Breast epithelium (tissue), 4 donors: ENCODE measurements around the gene PON3. TPM values are rescaled to one million over a fixed set of nuclear protein-coding genes. Genes with fewer than 3 reads are reported as not detected.

ENCODE experiments used
- DNase-seq, 2 donors: peaks; one replicate each; pipeline ENCODE4 v3.0.0-alpha.2; 2019; ENCODE audit warnings: low spot score in 2 of 2
- H3K27ac ChIP-seq, 2 donors: fragments of 200-600 bp; sonication (generic) in 1 of 2; one replicate each; pipeline ENCODE4 v1.5.1; 2016 to 2019; ENCODE audit warnings: mild to moderate bottlenecking in 1 of 2
- H3K27me3 ChIP-seq, 2 donors: fragments of 200-600 bp; sonication (generic) in 1 of 2; one replicate each; pipeline versions ENCODE4 v1.5.1 to v1.6.0; 2017 to 2019; ENCODE audit warnings: control low read depth in 1 of 2, mild to moderate bottlenecking in 1 of 2
- H3K36me3 ChIP-seq: fragments of 200-600 bp; one replicate; pipeline ENCODE4 v1.5.1; 2019
- H3K4me1 ChIP-seq, 2 donors: fragments of 200-600 bp; sonication (generic); one replicate each; pipeline ENCODE4 v1.5.1; 2016 to 2019; ENCODE audit warnings: control low read depth in 1 of 2
- H3K4me3 ChIP-seq, 3 donors: fragments of 200-600 bp; sonication (generic); 1 replicate in 2 of 3; 2 replicates in 1 of 3; pipeline ENCODE4 v1.5.1; 2016 to 2019; ENCODE audit warnings: mild to moderate bottlenecking in 3 of 3, moderate library complexity in 2 of 3
- H3K9me3 ChIP-seq, 2 donors: fragments of 200-600 bp; sonication (generic) in 1 of 2; one replicate each; pipeline ENCODE4 v1.5.1; 2016 to 2019; ENCODE audit warnings: control low read depth in 1 of 2
- POLR2A ChIP-seq: fragments of 450-650 bp; IDR thresholded peaks from one replicate; pipeline ENCODE4 v1.6.1; 2016; ENCODE audit warnings: antibody characterized with exemption, mild to moderate bottlenecking, moderate library complexity
- POLR2AphosphoS5 ChIP-seq, 3 donors: sonication (generic); formaldehyde crosslinking; IDR thresholded peaks; one replicate each; pipeline ENCODE4 v1.6.1; 2017; ENCODE audit warnings: antibody characterized with exemption in 3 of 3
- intact Hi-C: fragments of 100-400 bp; cut with DNase I; formaldehyde crosslinking; loops from one replicate; pipeline ENCODE4 v1.15.1; 2023; ENCODE audit warnings: low total_unique reads
- total RNA-seq, 3 donors: library from RNA; depleted of rRNA; stranded (reverse); fragments of >200 nt; gene quantifications; one replicate each; pipeline ENCODE4 v1.1.0, GENCODE V29; 2016
- TF ChIP-seq, protein P1 (sequence below), 3 donors: fragments of 450-650 bp; IDR thresholded peaks; one replicate each; pipeline ENCODE4 v1.5.1; 2016 to 2017; ENCODE audit warnings: antibody characterized with exemption in 3 of 3, mild to moderate bottlenecking in 3 of 3, moderate library complexity in 3 of 3

Gene PON3
- total RNA-seq, 3 donors from 2014 or later: 5.9 to 26.9 (median 8.5) TPM

DNA sequence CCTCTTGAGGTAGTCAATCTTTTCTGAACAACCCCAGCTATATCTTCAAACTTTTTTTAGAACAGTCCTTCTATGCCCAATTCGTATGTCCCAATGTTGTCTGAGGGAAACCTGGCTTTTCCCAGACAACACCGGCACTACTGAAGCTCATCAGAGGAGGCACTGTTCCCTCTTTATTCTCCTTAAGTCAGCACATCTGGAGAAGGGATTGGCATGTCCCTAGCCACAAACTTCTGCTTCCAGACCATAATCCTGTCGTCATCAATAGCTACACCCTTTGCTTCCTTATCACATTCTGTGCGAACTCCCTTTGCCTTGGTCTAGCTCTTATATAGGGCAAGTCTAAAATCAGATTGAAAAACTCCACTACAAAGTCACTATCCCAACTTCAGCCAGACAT lies 22.9 kb downstream of the PON3 start:
- H3K9me3 ChIP-seq: no peaks in the 10 kb centered on the region
- H3K4me3 ChIP-seq: no peak overlapping the region
- H3K27ac ChIP-seq: no peak overlapping the region
- intact Hi-C loops: no loop called here
- no peaks in the 10 kb centered on the region for H3K27me3 ChIP-seq
- no peaks in the 10 kb centered on the region for H3K4me1 ChIP-seq
- no peak for TF ChIP-seq POLR2AphosphoS5 (IDR thresholded peaks at IDR 0.05)
- no peak for TF ChIP-seq POLR2A
- TF ChIP-seq, protein P1, sequence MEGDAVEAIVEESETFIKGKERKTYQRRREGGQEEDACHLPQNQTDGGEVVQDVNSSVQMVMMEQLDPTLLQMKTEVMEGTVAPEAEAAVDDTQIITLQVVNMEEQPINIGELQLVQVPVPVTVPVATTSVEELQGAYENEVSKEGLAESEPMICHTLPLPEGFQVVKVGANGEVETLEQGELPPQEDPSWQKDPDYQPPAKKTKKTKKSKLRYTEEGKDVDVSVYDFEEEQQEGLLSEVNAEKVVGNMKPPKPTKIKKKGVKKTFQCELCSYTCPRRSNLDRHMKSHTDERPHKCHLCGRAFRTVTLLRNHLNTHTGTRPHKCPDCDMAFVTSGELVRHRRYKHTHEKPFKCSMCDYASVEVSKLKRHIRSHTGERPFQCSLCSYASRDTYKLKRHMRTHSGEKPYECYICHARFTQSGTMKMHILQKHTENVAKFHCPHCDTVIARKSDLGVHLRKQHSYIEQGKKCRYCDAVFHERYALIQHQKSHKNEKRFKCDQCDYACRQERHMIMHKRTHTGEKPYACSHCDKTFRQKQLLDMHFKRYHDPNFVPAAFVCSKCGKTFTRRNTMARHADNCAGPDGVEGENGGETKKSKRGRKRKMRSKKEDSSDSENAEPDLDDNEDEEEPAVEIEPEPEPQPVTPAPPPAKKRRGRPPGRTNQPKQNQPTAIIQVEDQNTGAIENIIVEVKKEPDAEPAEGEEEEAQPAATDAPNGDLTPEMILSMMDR (IDR thresholded peaks at IDR 0.05): no peak
- H3K36me3 ChIP-seq: no peaks in the 10 kb centered on the region
- no peak for DNase-seq

DNA sequence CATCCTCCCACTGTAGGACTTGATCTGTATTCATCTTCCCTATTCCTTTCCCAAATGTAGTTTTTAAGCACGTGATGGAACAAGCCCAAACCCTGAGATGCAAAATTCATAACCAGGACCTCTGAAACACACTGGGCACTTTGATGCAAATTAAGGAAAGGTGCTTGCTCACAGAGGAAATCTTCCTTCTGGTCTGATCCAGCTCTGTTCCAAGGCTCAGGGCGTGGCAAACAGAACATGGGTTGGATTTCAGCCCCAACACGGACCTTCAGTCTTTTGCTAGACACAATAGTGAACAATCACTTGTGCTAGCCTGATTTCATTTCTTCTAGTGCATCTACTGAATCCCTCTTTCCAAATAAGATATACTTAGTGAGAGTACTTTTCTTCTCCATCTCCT lies 27.9 kb downstream of the PON3 start:
- intact Hi-C loops: no loop called here

DNA sequence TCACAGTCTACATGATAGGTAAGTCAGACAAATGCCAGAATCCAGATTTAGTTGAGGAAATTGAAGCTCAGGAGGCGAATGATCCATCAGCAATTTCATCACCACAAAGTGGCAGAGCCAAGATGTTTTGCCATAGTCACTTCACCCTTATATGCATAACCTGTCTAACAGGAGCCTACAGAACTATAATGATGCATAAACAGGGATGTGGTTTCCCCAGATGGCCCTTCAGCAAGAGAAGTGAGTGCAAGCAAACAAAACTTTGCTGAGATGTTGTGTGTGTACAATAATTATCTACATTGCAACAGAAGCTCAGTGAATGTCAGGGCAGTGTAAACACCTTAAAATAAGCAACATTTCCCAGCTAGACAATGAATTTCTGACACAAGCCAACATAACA lies 28.6 kb downstream of the PON3 start:
- Histone ChIP-seq H3K9me3 (no peaks in the 10 kb centered on the region), H3K4me1 (no peaks in the 10 kb centered on the region), H3K27ac (no peak overlapping the region), H3K27me3 (no peaks in the 10 kb centered on the region), H3K4me3 (no peak overlapping the region), H3K36me3 (no peaks in the 10 kb centered on the region)
- TF ChIP-seq POLR2AphosphoS5 (IDR thresholded peaks at IDR 0.05) (peak in 1 of 3 donors; percentile 25), POLR2A (no peak)
- TF ChIP-seq, protein P1 (IDR thresholded peaks at IDR 0.05): no peak
- DNase-seq: no peak
- intact Hi-C loops: no loop called here

More for the DNA sequence above, 27.9 kb downstream of the PON3 start:
- no peaks in the 10 kb centered on the region for H3K36me3 ChIP-seq
- no peak overlapping the region for H3K27ac ChIP-seq
- no peak for DNase-seq
- H3K27me3 ChIP-seq: no peaks in the 10 kb centered on the region
- no peaks in the 10 kb centered on the region for H3K4me1 ChIP-seq
- H3K9me3 ChIP-seq: no peaks in the 10 kb centered on the region
- TF ChIP-seq POLR2AphosphoS5 (IDR thresholded peaks at IDR 0.05) (no peak), POLR2A (no peak)
- TF ChIP-seq, protein P1 (IDR thresholded peaks at IDR 0.05): no peak
- no peak overlapping the region for H3K4me3 ChIP-seq

DNA sequence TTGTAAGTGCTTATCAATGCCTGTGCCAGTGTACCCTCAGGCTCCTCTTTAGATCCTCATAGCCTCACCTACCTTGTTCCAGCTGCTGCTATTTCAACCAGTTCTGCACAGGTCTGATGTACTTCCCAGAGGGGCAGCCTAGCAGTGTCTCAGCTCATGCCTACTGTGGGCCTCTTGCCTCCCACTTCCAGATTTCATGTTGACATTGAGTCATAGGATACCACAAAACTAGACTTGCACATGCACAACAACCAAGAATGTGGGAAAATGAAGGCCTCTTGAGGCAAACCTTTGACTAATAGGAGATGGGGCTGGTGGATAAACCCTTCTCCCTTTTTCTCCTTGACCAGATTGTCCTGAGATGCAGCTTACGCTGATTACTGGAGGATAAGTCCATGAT lies 31.0 kb downstream of the PON3 start:
- no peaks in the 10 kb centered on the region for H3K27me3 ChIP-seq
- no peaks in the 10 kb centered on the region for H3K36me3 ChIP-seq
- H3K4me3 ChIP-seq: no peak overlapping the region
- intact Hi-C loops: no loop called here
- TF ChIP-seq POLR2AphosphoS5 (IDR thresholded peaks at IDR 0.05): no peak
- TF ChIP-seq, protein P1 (IDR thresholded peaks at IDR 0.05): no peak
- TF ChIP-seq POLR2A: no peak
- H3K4me1 ChIP-seq: no peaks in the 10 kb centered on the region
- H3K9me3 ChIP-seq: no peaks in the 10 kb centered on the region
- no peak overlapping the region for H3K27ac ChIP-seq
- no peak for DNase-seq

DNA sequence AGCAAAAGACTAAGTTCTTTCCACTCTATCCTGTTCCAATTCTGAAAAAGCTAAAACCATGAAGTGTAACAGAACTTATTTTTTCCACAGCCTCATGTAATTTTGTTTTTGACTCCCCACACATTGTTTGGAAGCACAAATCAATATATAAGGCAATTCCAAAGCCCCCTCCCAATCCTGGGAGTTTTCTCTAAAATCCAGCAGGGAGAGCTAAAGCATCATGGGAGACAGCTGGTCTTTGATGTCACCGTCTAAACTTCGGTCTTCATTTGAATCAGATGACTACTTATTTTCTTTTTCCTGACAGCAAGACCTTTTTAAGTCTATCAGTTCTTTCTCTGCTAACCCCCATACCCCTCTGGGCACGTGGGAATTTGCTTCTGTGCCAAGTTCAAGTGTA lies 38.6 kb downstream of the PON3 start:
- Histone ChIP-seq H3K27ac (no peak overlapping the region), H3K9me3 (peaks cover 4% of the 10 kb centered on the region in 2 donors), H3K27me3 (no peaks in the 10 kb centered on the region), H3K4me3 (no peak overlapping the region), H3K36me3 (no peaks in the 10 kb centered on the region), H3K4me1 (no peaks in the 10 kb centered on the region)
- TF ChIP-seq, protein P1 (IDR thresholded peaks at IDR 0.05): no peak
- TF ChIP-seq POLR2AphosphoS5 (IDR thresholded peaks at IDR 0.05) (no peak), POLR2A (no peak)
- no peak for DNase-seq
- intact Hi-C loops: no loop called here
